ENCODE measurements around the gene MAP3K7CL.
A peak's percentile ranks its signal among the peaks of the same experiment; 100 is the strongest.

The MAP3K7CL gene

DNA sequence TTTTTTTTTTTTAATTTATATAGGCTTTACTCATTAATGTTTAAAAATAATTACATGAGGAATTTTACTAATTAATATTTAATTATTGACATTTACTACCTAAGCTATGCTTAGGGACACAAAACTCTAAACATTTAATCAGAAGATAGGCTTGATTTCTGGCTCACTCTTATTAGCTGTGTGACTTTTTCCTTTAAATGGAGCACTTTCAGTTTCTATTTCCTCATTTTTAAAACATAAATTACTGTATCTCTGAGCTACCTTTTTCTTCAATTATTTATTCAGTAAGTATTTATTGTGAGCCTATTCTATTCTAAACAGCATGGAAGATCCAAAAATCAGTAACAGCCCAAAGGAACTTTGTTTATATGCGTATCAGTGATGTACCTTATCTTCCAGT, 40.5 kb downstream of the MAP3K7CL start:
- DNase-seq: no peak

DNA sequence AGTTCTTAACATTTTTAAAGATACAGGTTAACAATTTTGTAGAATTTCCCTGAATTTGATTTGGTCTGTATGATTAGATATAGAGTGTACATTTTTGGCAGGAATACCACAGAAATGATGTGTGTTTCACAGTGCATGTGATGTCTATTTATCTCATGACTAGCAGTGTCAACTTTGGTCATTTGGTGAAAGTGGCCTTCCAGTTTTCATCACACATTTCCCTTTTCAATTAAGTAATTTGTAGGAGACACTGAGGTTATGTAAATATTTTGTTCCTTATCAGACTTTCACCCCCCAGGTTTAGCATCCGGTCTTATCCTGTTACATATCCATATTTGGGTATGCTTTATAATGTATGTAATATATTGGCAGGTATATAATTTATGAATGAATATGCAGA, 41.8 kb downstream of the MAP3K7CL start:
- DNase-seq: no peak

DNA sequence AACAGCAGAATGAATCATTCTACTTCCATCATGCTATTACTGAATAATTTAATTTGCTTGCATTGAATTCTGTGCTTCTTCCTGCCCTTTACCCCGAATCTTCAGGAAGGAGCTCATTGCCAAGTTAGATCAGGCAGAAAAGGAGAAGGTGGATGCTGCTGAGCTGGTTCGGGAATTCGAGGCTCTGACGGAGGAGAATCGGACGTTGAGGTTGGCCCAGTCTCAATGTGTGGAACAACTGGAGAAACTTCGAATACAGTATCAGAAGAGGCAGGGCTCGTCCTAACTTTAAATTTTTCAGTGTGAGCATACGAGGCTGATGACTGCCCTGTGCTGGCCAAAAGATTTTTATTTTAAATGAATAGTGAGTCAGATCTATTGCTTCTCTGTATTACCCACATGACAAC, 44.2 kb downstream of the MAP3K7CL start:
- DNase-seq: no peak

DNA sequence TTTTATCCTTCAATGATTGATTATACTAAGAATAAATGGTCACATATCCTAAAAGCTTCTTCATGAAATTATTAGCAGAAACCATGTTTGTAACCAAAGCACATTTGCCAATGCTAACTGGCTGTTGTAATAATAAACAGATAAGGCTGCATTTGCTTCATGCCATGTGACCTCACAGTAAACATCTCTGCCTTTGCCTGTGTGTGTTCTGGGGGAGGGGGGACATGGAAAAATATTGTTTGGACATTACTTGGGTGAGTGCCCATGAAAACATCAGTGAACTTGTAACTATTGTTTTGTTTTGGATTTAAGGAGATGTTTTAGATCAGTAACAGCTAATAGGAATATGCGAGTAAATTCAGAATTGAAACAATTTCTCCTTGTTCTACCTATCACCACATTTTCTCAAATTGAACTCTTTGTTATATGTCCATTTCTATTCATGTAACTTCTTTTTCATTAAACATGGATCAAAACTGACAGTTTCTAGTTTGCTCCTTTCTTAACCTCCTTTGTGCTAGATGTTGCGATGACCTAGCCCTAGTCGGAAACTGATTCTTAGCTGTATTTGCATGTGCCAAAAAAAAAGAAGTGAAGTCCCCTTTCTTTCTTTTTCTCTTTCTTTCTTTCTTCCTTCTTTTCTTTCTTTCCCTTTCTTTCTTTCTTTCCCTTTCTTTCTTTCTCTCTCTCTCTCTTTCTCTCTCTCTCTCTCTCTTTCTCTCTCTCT, 45.1 kb downstream of the MAP3K7CL start:
- no peak for DNase-seq

DNA sequence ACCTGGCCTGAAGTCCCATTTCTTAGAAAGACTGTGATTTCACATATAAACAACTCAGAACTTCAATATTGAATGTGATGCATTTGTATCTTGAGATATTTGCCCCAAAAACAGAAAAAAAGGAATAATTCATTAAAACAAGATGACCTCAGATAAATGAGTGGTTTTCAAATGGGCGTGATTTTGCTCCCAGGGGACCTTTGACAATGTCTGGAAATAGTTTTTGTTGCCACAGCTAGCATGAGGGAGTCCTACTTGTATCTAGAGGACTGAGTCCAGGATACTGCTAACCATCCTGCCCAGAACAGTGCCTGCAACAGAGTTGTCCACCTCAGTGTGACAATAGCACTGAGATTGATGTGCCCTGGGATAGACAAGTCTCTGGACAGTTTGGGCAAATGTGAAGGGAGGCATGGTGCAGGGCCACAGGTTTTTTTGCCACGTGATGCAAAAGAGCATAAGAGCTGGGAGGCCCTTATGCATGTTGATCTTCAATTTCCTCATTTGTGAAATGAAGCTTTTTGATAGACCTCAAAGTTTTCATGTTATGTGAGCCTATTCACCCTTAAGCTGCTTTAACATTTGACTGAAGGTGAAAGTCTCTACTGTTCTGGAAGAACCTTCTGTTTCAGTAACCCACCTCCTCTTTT, 46.2 kb downstream of the MAP3K7CL start:
- no peak for DNase-seq

DNA sequence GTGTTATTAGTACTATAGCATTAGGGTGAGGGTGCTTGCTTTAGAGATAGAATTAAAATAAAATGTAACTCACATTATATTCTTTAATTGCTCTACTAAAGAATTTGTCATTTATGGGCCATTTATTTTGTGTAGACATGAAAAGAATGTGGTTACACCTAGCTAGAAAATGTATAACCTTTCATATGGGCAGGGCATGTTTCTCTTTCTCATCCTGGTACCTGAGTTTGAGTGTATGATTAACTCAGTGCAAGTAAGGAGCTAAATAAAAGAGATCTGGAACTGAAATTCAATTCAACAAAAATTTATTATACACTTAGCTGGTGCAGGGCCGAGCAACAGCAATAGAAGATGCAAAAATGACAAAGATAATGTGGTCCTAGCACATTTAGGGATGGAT, 47.4 kb downstream of the MAP3K7CL start:
- no peak for DNase-seq

DNA sequence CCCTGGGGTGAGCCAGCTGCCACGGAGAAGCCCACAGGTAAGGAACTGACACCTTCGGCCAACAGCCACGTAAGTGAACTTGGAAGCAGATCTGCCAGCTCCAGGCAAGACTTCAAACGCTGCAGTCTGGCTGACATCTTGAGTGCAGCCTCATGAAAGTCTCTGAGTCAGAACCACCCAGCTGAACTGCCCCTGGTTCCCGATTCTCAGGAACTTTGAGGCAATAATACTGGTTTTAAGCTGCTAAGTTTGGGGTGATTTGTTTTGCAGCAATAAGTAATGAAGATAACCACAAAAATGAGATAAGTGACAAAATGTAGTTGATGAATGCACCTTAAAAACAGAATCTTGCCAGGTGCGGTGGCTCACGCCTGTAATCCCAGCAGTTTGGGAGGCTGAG, 48.5 kb downstream of the MAP3K7CL start:
- no peak for DNase-seq

DNA sequence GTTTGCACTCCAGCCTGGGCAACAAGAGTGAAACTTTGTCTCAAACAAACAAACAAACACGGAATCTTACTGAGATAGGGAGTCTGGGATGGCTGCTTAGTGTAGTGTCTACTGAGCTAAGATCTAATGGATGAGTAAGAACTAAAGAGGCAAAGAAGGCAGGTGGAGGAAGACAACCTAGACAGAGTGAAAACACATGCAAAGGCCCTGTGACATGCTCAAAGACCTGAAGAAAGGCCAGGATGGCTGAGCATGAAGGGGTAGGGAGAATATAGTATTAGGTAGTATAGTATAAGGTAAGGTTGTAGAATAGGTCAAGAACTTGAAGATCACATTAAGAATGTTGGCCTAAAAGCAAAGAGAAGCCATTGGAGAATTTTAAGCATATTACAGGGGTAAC, 49.1 kb downstream of the MAP3K7CL start:
- no peak for DNase-seq

DNA sequence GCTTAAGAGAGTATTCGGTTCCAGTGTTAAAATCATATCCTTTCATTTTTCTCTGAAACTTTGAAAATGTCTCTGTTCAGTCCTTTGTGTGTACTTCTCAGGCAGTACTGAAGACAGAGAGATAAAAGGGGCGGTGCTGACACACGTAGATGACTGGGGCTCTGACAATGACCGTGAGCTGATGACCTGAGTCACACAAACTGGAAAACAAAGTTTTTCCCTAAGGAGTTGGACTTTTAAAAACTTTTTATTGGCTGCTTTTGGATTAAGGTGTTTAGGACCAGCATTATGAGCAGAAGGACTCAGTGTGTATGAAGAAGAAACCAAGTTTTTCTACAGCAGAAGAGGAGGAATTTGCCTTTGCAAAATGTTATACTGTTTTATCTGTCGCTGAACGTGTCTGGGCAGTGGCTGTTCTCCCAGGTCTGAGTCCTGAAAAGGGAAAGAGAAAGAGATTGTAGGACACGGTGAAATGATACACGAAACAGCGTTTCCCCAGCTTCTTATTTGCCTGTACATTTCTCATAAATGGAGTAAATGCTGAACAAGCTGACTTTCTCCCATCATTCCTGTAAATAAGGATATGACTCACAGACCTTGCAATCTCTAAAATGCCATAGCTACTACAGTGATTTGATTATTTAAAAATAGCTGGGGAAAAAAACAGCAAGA, 51.5 kb downstream of the MAP3K7CL start:
- peak; percentile 88 for DNase-seq

DNA sequence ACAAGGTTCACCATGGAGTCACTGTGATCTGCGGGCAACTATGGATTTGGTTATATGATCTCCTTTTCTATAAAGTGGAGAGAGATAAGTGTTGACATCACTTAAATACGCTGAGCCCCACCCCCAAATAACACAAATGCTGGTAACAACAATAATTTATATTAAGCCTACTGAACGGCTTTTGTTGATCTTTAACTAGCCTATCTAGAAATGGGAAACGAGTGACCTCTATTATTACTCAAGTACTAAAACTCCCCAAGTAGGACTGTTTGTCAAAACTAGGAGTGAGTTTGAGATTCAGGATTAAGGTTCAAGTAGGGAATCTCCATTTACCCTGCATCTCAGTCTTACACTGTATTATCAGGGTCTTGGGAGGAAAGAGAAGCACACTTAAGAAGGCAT, 52.2 kb downstream of the MAP3K7CL start:
- no peak for DNase-seq

DNA sequence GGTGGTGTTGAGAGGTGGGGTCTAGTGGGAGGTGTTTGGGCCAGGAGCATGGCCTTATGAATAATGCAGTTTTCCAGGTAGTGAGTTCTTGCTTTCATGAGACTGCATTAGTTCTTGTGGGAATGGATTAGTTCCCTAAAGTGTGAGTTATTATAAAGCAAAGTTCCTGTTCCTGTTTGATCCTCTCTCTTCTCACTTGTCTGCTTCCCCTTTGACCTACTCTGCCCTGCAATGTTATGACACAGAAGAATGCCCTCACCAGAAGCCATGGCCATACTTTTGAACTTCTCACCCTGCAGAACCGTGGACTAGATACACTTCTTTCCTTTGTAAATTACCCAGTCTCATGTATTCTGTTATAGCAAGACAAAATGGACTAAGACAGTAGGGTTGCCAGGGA, 53.6 kb downstream of the MAP3K7CL start:
- DNase-seq: no peak

DNA sequence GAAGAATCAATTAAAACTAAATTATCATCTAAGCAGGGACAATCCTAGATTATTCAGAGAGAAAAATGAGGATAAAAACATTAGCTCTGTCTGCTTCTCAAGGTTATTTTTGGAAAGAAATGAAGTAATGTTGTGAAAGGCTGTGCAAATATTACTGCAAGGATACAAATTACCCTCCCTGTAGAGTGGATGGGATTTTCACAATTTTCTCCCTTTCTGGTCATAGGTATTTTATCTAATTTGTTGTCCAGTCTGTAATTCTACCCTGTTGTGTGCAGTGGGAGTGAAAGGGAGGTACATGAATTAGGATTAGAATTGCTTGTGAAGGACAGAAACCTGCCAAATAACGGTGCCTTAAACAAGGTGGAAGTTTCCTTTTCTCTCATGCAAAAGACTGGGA, 54.7 kb downstream of the MAP3K7CL start:
- no peak for DNase-seq

DNA sequence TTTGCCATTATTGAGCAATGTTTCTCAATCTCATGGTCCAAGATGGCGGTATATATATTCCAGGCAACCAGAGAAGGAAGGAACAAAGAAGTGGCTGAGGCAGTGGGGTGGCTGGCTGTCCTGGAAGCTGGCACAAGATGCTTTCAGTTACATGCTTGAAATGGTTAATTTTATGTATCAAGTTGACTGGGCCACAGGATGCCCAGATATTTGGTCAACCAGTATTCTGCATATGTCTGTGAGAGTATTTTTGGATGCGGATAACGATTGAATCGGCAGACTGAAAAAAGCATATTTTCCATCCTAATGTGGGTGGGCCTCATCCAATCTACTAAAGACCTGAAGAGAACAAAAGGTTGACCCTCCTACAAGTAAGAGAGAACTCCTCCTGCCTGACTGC, 55.2 kb downstream of the MAP3K7CL start:
- no peak for DNase-seq

DNA sequence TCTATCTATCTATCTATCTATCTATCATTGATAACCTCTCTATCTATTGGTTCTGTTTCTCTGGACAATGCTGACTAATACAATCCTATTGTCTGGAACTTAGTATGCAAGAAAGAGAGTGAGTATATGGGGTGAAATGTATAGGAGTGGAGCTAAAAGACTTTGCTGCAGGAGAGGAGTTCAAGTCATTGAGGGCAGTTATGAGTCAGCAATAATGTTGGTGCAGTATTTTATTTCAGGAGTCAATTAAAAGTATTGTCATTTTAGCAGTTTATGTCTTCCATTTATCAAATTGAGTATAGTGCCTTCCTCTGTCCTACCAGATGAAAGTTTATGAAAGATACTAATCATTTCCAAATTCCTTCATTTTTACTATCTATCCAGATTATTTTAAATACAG, 55.8 kb downstream of the MAP3K7CL start:
- DNase-seq: no peak

DNA sequence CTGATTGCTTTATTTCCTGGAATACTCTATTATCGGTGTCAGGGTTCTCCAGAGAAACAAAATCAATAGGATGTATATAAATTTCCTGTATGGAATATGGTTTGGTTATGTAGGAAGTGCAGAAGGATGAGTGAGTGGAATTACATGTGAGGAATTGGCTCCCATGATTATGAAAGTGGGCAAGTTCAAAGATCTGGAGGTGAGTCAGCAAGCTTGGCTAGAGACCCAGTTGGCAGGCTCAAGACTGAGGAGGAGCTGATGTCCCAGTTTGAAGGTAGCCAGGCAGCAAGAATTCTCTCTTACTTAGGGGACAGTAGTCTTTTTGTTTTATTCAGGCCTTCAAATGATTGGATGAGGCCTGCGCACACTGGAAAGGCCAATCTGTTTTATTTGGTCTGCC, 57.5 kb downstream of the MAP3K7CL start:
- peak; percentile 93 for DNase-seq

DNA sequence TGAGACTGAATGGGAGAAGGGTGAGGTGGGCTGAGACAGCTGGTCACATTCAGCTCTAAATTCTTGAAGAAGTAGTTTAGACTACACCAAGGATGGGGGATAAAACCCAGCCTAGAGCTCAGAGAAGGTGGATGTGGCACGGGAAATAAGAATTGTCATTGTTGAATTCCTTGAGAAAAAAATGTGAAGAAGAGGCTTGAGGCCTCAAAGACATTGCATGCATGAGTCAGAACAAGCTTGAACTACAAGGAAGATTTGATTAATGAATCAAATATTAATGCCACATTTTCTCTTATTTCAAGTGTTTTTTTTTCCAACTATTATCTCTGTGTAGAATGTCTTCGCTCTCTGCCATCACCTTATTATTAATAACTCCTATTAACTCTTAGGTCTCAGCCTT, 58.9 kb downstream of the MAP3K7CL start:
- DNase-seq: peak; percentile 69

DNA sequence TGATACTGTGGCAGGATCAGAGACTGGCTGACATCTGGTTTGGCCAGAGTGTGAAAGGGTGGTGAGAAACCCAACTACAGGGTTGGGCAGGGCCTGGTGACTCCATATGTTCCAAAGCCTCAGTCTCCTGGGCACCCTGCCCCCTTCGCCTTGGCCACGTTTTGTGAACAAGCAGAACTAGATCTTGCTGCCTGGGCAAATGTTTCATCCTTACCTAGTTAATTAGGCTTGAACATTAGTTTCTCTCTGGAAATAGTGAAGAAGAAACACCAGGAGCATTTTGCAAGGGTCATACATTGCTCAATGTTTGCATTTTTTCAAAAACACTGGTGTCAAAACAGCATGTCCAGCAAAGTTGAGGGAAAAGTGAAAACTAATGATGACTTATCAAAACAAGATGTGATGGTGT, 60.5 kb downstream of the MAP3K7CL start:
- peak; percentile 57 for DNase-seq

DNA sequence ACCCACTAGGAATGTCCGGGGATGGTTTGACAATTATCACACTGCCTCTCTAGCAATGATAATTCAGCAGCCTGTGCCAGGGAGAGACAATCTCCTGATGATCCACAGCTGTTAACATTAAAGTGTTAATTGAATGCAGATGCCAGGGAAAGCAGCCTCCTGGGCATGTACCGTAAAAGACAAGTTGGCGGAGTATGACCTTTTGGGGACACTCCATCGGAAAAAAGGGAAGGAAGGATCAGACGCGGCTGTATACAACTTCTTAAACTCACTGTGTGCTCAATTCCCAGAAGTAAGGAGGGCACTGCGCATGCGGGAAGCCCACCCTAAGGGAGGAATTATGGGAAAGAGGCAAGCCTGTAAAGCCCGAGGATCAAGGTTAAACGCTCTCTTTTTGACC, 62.6 kb downstream of the MAP3K7CL start:
- DNase-seq: peak; percentile 46

DNA sequence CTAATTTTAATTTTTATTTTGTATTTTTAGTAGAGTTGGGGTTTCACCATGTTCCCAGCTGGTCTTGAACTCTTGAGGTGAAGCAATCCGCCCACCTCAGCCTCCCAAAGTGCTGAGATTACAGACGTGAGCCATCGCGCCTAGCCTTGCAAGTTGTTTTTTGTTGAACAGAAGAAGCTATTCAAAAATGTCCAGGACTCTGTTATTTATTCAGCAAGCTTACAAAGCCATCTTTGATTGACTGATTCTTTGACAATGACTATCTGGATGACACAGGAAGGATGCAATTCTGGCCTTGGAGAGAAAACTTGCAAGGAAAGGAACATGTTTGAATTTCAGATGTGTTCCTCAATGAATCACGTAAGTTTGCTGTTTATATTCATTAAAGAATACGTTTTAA, 63.5 kb downstream of the MAP3K7CL start:
- no peak for DNase-seq

DNA sequence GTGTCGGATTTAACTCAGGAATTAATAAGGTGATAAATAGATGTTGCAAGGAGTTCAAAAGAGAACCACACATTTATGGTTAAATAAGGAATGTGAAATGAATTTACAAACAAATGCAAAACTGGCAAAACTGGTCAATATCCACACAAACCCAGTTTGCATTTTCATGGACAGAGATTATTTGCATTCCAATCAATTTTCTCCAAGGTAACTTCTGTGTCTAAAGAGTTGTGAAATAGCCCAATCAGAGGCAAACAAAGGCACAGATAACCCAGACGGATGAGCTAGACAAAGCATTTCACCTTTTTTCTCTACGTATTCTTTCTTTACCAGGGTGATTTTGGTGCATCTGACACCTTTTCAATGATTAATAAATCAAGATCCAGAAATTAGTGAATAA, 63.9 kb downstream of the MAP3K7CL start:
- no peak for DNase-seq

DNA sequence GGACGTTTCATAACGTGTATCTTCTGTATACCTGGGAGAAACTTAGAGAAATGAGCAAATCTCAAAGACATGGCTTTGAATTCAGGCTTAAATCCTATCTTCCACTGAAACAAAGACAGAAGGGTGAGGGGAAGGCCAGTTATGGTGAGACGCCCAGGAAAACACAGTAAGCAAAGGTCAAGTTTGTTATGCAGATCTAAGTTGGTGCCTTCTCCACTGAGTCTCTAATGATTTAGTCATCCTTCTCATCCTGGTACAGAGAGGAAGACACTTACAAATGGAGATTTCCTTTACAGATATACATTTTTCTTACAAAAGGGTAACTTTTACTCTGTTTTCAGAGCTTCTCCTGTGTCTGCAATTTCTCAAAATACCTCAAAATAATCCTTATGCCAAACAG, 64.4 kb downstream of the MAP3K7CL start:
- no peak for DNase-seq

DNA sequence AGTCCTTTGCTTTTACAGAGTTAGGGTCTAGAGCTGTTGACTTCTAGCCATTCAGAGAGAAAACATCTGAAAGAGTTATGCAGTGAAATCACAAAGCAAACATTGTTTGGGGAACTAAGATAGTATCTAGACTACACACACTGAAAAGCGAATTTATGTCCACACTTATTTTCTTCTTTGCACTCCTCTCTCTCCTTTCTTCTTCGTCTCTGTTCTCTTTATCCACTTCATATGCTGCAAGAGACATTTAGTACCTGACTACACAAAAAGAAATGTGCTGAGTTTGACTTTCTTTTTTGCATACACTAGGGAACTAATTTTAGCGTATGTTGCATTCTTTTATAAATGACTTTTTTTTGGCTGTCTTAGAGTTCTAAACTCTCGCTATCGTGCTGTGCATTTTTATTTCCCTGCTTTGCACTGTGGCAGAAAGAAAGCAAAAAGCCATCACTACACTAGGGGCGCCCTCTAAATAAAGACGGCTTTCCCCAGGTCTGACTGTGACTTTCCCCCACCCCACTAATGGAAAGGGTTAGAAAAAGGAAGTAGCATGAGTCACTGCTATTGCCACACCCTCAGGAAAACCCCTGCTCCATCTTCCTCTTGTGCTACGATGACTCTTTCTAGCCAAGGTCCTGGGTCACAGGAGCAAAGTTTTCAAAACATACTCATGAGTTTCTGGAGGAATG, 65.7 kb downstream of the MAP3K7CL start:
- peak; percentile 81 for DNase-seq

DNA sequence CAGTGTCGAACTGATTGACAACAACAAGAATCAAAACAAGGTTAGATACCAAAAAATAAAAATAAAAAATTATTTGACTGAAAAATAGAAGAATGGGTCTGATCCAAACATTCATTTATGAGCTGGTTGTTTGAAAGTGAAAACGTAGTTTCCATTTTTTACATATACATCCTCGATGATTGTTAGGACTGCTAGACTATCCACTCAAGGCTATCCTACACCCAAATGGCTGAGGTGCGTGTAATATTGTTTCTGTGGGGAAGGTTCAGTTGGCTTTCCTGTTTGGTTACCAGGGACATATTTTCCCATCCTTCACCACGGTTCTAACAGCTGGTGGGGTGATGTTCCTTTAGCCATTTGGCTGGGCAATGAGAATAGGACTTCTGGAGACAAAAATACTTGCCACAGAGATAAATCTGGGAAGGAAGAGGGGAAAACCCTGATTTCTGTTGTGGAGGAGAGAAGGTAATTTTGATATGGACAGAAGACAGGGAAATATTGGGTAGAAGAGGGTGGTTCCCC, 66.3 kb downstream of the MAP3K7CL start:
- DNase-seq: no peak

DNA sequence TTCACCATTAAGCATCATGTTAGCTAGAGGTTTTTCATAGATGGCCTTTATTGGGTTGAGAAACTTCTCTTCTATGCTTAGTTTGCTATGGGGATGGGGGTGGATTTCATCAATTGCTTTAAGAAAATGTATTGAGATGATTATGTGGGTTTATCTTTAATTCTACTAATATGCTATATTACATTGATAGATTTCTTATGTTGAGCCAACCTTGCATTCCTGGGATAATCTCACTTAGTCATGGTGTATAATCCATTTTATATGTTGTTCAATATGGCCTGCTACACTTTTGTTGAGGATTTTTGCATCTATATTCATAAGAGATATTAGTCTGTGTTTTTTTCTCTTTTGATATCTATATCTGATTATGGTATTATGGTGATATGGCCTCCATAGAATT, 70.7 kb downstream of the MAP3K7CL start:
- DNase-seq: no peak
